Upper lobe of right lung (tissue), 1 donor: ENCODE measurements around the gene SMARCB1. TPM values are rescaled to one million over a fixed set of nuclear protein-coding genes. Genes with fewer than 3 reads are reported as not detected.

Experiments used
- ATAC-seq: fragments of 200-7000 bp; cut with Tn5 transposase; one replicate; pipeline ENCODE4 v1.9.1; 2020; ENCODE audit warnings: mild to moderate bottlenecking, moderate library complexity
- DNase-seq: peaks from one replicate; pipeline ENCODE4 v3.0.0-alpha.2; 2020
- H3K27ac ChIP-seq: fragments of 200-600 bp; one replicate; pipeline ENCODE4 v1.8.0; 2022
- H3K27me3 ChIP-seq: fragments of 200-600 bp; one replicate; pipeline ENCODE4 v1.8.0; 2022; ENCODE audit warnings: mild to moderate bottlenecking
- H3K36me3 ChIP-seq: fragments of 200-600 bp; one replicate; pipeline ENCODE4 v1.8.0; 2022
- H3K4me1 ChIP-seq: fragments of 200-600 bp; one replicate; pipeline ENCODE4 v1.8.0; 2022
- H3K4me3 ChIP-seq: fragments of 200-600 bp; one replicate; pipeline ENCODE4 v1.8.0; 2022; ENCODE audit warnings: mild to moderate bottlenecking
- H3K9me3 ChIP-seq: fragments of 200-600 bp; one replicate; pipeline ENCODE4 v1.8.0; 2022
- intact Hi-C: fragments of 100-400 bp; cut with DNase I; formaldehyde crosslinking; loops from one replicate; pipeline ENCODE4 v1.11.0; 2022
- total RNA-seq: library from RNA; stranded (reverse); fragmentation: NEBNext Ultra II Directional; extraction: Animal tissue kit (Norgen Biotek cat#: 25700); gene quantifications from one replicate; pipeline ENCODE4 v1.2.1, GENCODE V29; 2021
- TF ChIP-seq, protein P1 (sequence below): fragments of 200-600 bp; IDR thresholded peaks from one replicate; pipeline ENCODE4 v1.8.0; 2022; ENCODE audit warnings: antibody characterized with exemption
- donor health status: DM: no; HTN: yes; CAD: no; lungs with severe emphysema.

The SMARCB1 gene
- total RNA-seq, 1 donor from 2014 or later: 59.6 TPM

- ATAC-seq: no peak
- Histone ChIP-seq H3K4me3 (no peak overlapping the region), H3K27ac (no peak overlapping the region), H3K36me3 (no peaks in the 10 kb centered on the region), H3K27me3 (no peaks in the 10 kb centered on the region), H3K4me1 (peaks cover 7% of the 10 kb centered on the region), H3K9me3 (no peaks in the 10 kb centered on the region)
- DNase-seq: no peak
- intact Hi-C loops: no loop called here
- TF ChIP-seq, protein P1, sequence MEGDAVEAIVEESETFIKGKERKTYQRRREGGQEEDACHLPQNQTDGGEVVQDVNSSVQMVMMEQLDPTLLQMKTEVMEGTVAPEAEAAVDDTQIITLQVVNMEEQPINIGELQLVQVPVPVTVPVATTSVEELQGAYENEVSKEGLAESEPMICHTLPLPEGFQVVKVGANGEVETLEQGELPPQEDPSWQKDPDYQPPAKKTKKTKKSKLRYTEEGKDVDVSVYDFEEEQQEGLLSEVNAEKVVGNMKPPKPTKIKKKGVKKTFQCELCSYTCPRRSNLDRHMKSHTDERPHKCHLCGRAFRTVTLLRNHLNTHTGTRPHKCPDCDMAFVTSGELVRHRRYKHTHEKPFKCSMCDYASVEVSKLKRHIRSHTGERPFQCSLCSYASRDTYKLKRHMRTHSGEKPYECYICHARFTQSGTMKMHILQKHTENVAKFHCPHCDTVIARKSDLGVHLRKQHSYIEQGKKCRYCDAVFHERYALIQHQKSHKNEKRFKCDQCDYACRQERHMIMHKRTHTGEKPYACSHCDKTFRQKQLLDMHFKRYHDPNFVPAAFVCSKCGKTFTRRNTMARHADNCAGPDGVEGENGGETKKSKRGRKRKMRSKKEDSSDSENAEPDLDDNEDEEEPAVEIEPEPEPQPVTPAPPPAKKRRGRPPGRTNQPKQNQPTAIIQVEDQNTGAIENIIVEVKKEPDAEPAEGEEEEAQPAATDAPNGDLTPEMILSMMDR: no peak
Observed at GRCh38 chr22:23782252-23782651, 4.5 kb upstream of the SMARCB1 start.

DNA sequence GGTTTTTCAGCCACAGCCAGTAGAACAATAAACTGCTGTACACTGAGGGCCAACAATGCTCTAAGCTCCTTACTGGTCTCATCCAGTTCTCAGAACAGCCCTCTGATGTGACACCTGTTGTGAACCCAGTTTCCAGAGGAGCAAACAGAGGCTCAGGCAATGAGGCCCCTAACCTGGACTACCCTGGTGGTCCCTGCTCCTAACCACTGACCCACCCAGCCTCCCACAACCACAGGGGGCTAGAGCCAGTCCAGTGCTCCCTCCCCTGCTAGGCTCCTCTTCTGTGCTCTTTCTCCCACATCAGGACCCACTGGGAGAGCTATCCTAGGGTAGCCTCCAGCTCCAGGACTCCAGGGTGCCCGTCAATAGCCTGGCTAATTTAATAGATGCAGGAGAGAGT is 4.1 kb upstream of the SMARCB1 start:
- H3K27ac ChIP-seq: no peak overlapping the region
- no peak overlapping the region for H3K4me3 ChIP-seq
- TF ChIP-seq, protein P1: no peak
- H3K4me1 ChIP-seq: peaks cover 10% of the 10 kb centered on the region
- H3K36me3 ChIP-seq: no peaks in the 10 kb centered on the region
- no peak for ATAC-seq
- no peak for DNase-seq
- no peaks in the 10 kb centered on the region for H3K9me3 ChIP-seq
- intact Hi-C loops: no loop called here
- no peaks in the 10 kb centered on the region for H3K27me3 ChIP-seq

DNA sequence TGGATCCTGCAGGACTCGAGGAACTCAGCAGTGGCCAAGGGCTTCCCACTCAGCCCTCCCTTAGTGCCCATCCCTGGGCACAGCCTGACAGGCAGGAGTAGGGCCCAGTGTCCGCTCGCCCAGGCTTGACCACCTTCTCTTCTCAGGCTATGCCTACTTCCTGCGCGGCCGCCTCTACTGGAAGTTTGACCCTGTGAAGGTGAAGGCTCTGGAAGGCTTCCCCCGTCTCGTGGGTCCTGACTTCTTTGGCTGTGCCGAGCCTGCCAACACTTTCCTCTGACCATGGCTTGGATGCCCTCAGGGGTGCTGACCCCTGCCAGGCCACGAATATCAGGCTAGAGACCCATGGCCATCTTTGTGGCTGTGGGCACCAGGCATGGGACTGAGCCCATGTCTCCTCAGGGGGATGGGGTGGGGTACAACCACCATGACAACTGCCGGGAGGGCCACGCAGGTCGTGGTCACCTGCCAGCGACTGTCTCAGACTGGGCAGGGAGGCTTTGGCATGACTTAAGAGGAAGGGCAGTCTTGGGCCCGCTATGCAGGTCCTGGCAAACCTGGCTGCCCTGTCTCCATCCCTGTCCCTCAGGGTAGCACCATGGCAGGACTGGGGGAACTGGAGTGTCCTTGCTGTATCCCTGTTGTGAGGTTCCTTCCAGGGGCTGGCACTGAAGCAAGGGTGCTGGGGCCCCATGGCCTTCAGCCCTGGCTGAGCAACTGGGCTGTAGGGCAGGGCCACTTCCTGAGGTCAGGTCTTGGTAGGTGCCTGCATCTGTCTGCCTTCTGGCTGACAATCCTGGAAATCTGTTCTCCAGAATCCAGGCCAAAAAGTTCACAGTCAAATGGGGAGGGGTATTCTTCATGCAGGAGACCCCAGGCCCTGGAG is 3.3 kb upstream of the SMARCB1 start:
- H3K27me3 ChIP-seq: no peaks in the 10 kb centered on the region
- H3K36me3 ChIP-seq: no peaks in the 10 kb centered on the region
- intact Hi-C loops: no loop called here
- no peak overlapping the region for H3K4me3 ChIP-seq
- no peak overlapping the region for H3K27ac ChIP-seq
- no peak for DNase-seq
- no peaks in the 10 kb centered on the region for H3K9me3 ChIP-seq
- ATAC-seq: no peak
- TF ChIP-seq, protein P1: no peak
- H3K4me1 ChIP-seq: peaks cover 18% of the 10 kb centered on the region

DNA sequence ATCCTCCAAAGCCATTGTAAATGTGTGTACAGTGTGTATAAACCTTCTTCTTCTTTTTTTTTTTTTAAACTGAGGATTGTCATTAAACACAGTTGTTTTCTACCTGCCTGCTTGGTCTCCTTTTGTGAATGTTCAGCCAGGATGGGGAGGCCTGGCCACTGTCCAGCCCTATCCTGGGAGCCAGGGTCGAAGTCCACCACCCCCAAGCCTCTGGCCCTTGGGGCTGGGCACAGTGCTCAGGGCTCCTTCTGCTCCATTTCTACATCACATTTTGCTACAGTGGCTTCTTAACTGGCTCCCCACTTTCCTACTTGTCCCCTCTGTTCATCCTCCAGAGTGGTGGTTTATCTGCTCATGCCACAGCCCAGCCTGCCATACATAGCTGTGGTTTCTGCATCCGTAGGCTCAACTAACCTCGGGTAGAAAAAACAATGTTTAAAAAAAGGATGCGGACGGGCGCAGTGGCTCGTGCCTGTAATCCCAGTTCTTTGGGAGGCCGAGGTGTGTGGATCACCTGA is 2.5 kb upstream of the SMARCB1 start:
- TF ChIP-seq, protein P1: no peak
- H3K27me3 ChIP-seq: no peaks in the 10 kb centered on the region
- H3K27ac ChIP-seq: no peak overlapping the region
- DNase-seq: no peak
- no peak overlapping the region for H3K4me3 ChIP-seq
- intact Hi-C loops: no loop called here
- no peaks in the 10 kb centered on the region for H3K9me3 ChIP-seq
- no peaks in the 10 kb centered on the region for H3K36me3 ChIP-seq
- peaks cover 20% of the 10 kb centered on the region for H3K4me1 ChIP-seq
- ATAC-seq: no peak

DNA sequence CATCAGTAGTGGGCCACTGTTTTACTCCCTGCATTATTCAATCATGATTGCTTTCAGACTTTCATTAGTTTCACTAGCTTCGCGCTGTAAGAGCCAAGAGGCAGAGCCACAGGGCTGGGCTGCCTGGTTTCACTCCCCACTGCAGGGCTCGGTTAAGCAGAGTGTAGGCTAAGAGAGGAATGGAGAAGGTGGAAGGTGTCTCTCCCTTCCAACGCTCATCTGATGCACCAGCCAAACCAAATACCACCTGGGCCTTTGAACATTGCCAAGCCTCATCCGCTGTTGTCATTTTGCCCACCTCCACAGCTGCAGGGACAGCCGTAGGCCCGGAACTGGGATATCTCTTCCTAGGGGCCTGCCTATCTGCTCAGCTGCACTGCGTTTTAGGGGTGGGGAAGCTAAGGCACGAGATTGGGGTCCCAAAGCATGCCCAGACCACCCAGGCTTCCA is 480 bp upstream of the SMARCB1 start:
- DNase-seq: no peak
- H3K27me3 ChIP-seq: no peaks in the 10 kb centered on the region
- peak overlapping the region; percentile 94 for H3K4me3 ChIP-seq
- H3K9me3 ChIP-seq: no peaks in the 10 kb centered on the region
- TF ChIP-seq, protein P1: no peak
- H3K27ac ChIP-seq: peak overlapping the region; percentile 99
- H3K36me3 ChIP-seq: no peaks in the 10 kb centered on the region
- H3K4me1 ChIP-seq: peaks cover 22% of the 10 kb centered on the region
- intact Hi-C loops: no loop called here
- no peak for ATAC-seq
